NOMO-1 treated with DMSO at 0.1 percent for 48 hours (cell line): ENCODE results near the gene PI4KA.
A peak's percentile ranks its signal among the peaks of the same experiment; 100 is the strongest.
"Not testable (repeated sequence)": the region's sequence is repeated elsewhere in the genome, so short reads cannot be mapped to it uniquely, and the experiment has no call there.

Experiments used
- DNase-seq: peaks from one replicate; lab custom pipeline; 2025; ENCODE audit not compliant: unreplicated experiment; lab: John Stamatoyannopoulos, UW

The PI4KA gene

GRCh38 chr22:20732431-20732830 is 126.2 kb downstream of the PI4KA start:
- not testable (repeated sequence) for DNase-seq

- no peak for DNase-seq
Measured at GRCh38 chr22:20729194-20729593, 129.4 kb downstream of the PI4KA start.

GRCh38 chr22:20728523-20729190 is 130.0 kb downstream of the PI4KA start:
- no peak for DNase-seq

- no peak for DNase-seq
Measured at GRCh38 chr22:20727118-20728015, 131.2 kb downstream of the PI4KA start.

- DNase-seq, result no peak
Measured at GRCh38 chr22:20725987-20726558, 132.5 kb downstream of the PI4KA start.

GRCh38 chr22:20724676-20725454 is 133.7 kb downstream of the PI4KA start:
- no peak for DNase-seq

- no peak for DNase-seq
Measured at GRCh38 chr22:20721409-20722218, 137.0 kb downstream of the PI4KA start.

- no peak for DNase-seq
Measured at GRCh38 chr22:20720692-20721408, 137.8 kb downstream of the PI4KA start.

- DNase-seq, result not testable (repeated sequence)
Measured at GRCh38 chr22:20718727-20719126, 139.9 kb downstream of the PI4KA start.

GRCh38 chr22:20717981-20718380 is 140.6 kb downstream of the PI4KA start:
- DNase-seq, result not testable (repeated sequence)

GRCh38 chr22:20717213-20717866 is 141.3 kb downstream of the PI4KA start:
- DNase-seq, result not testable (repeated sequence)

GRCh38 chr22:20713116-20713515 is 145.5 kb downstream of the PI4KA start:
- not testable (repeated sequence) for DNase-seq

GRCh38 chr22:20709966-20710365 is 148.6 kb downstream of the PI4KA start:
- DNase-seq, result not testable (repeated sequence)

GRCh38 chr22:20707549-20708118 is 151.0 kb downstream of the PI4KA start:
- not testable (repeated sequence) for DNase-seq

GRCh38 chr22:20703816-20704609 is 154.6 kb downstream of the PI4KA start:
- DNase-seq, result not testable (repeated sequence)

- not testable (repeated sequence) for DNase-seq
Measured at GRCh38 chr22:20703414-20703806, 155.2 kb downstream of the PI4KA start.

GRCh38 chr22:20702546-20703413 is 155.8 kb downstream of the PI4KA start:
- DNase-seq, result peak; percentile 93
